Activated T-helper 1 cell treated with anti-CD3 and anti-CD28 coated beads, Interleukin-12 subunit alpha, Interleukin-12 subunit beta, Interleukin-2, Interleukin-4 antibody, amounts not matched to agents 30 ng/mL and 10 ng/mL and 1 ng/mL, durations not matched to agents 14 hours and 24 hours and 36 hours (primary cell): ENCODE measurements around the gene FIS1. TPM values are rescaled to one million over a fixed set of nuclear protein-coding genes. Genes with fewer than 3 reads are reported as not detected.

Experiments used
- DNase-seq: peaks from one replicate; pipeline ENCODE4 v3.0.0; 2021; ENCODE audit warnings: low spot score
- H3K27ac Mint-ChIP-seq: one replicate; pipeline ENCODE4 v1.8.0; 2021; ENCODE audit warnings: mild to moderate bottlenecking, mixed read lengths
- H3K27me3 Mint-ChIP-seq: one replicate; pipeline ENCODE4 v1.8.0; 2022; ENCODE audit warnings: mild to moderate bottlenecking, moderate library complexity, mixed read lengths; ENCODE audit not compliant: insufficient read depth
- H3K36me3 Mint-ChIP-seq: one replicate; pipeline ENCODE4 v1.8.0; 2021; ENCODE audit warnings: low read depth, mixed read lengths
- H3K4me1 Mint-ChIP-seq: one replicate; pipeline ENCODE4 v1.8.0; 2021; ENCODE audit warnings: low read depth, mixed read lengths
- H3K4me3 Mint-ChIP-seq: one replicate; pipeline ENCODE4 v1.8.0; 2021; ENCODE audit warnings: mild to moderate bottlenecking, moderate library complexity, mixed read lengths
- H3K9me3 Mint-ChIP-seq: one replicate; pipeline ENCODE4 v1.8.0; 2021; ENCODE audit warnings: mixed read lengths
- intact Hi-C: fragments of 100-400 bp; cut with micrococcal nuclease; formaldehyde crosslinking; loops from one replicate; pipeline ENCODE4 v1.15.1; 2024
- total RNA-seq: library from RNA; stranded (reverse); gene quantifications from 2 replicates; pipeline ENCODE4 v1.2.3, GENCODE V29; 2022

Gene FIS1
- total RNA-seq, 1 donor from 2014 or later: 138 TPM

- peaks cover 35% of the 10 kb centered on the region for H3K4me1 Mint-ChIP-seq
- H3K4me3 Mint-ChIP-seq: peak overlapping the region; percentile 99
- H3K9me3 Mint-ChIP-seq: no peaks in the 10 kb centered on the region
- intact Hi-C loops: loop anchor here (1.0 to 5.0 kb wide), 7 partner anchors 26 to 1811 kb away; partner anchors contain the start of genes BUD31, IFT22, PDAP1 and TRIM56
- peak overlapping the region; percentile 92 for H3K27ac Mint-ChIP-seq
- no peaks in the 10 kb centered on the region for H3K27me3 Mint-ChIP-seq
- DNase-seq: no peak
- H3K36me3 Mint-ChIP-seq: peaks cover 20% of the 10 kb centered on the region
Observed at GRCh38 chr7:101218236-101219125, 26.4 kb downstream of the FIS1 start.

GRCh38 chr7:101217388-101218235 lies 27.3 kb downstream of the FIS1 start, which contains the start of the genes PLOD3 and ZNHIT1:
PLOD3 (minus strand) TSS chr7:101217581; CDS start chr7:101217274, 307 bp downstream.
ZNHIT1 (plus strand) TSS chr7:101218165; CDS start chr7:101218196, 31 bp downstream.
- H3K9me3 Mint-ChIP-seq: no peaks in the 10 kb centered on the region
- peaks cover 14% of the 10 kb centered on the region for H3K36me3 Mint-ChIP-seq
- intact Hi-C loops: loop anchor here (1.0 to 5.0 kb wide), 9 partner anchors 25 to 1810 kb away; partner anchors contain the start of genes AP1S1, BUD31, IFT22 and PDAP1
- peak within 1 kb of the TSS; percentile 92 for H3K27ac Mint-ChIP-seq
- DNase-seq: peak; percentile 92
- H3K27me3 Mint-ChIP-seq: no peaks in the 10 kb centered on the region
- H3K4me3 Mint-ChIP-seq: peak within 1 kb of the TSS; percentile 99
- H3K4me1 Mint-ChIP-seq: peaks cover 35% of the 10 kb centered on the region

- peak; percentile 8 for DNase-seq
- Mint-ChIP-seq H3K27me3 (no peaks in the 10 kb centered on the region), H3K4me1 (peaks cover 35% of the 10 kb centered on the region), H3K9me3 (no peaks in the 10 kb centered on the region), H3K36me3 (peaks cover 12% of the 10 kb centered on the region), H3K4me3 (peak overlapping the region; percentile 99), H3K27ac (peak overlapping the region; percentile 92)
- intact Hi-C loops: loop anchor here (1.0 to 5.0 kb wide), 3 partner anchors 25 to 1810 kb away; partner anchors contain the start of genes AP1S1, BUD31 and PDAP1
Observed at GRCh38 chr7:101216860-101217387, 28.0 kb downstream of the FIS1 start.

- H3K4me1 Mint-ChIP-seq: peaks cover 35% of the 10 kb centered on the region
- H3K36me3 Mint-ChIP-seq: peaks cover 12% of the 10 kb centered on the region
- H3K9me3 Mint-ChIP-seq: no peaks in the 10 kb centered on the region
Observed at GRCh38 chr7:101216001-101216859, 28.7 kb downstream of the FIS1 start.

GRCh38 chr7:101212014-101212413 lies 32.9 kb downstream of the FIS1 start:
- H3K4me1 Mint-ChIP-seq: peaks cover 8% of the 10 kb centered on the region
- intact Hi-C loops: no loop called here
- peaks cover 21% of the 10 kb centered on the region for H3K36me3 Mint-ChIP-seq
- no peaks in the 10 kb centered on the region for H3K27me3 Mint-ChIP-seq
- H3K27ac Mint-ChIP-seq: no peak overlapping the region
- DNase-seq: no peak
- no peaks in the 10 kb centered on the region for H3K9me3 Mint-ChIP-seq
- H3K4me3 Mint-ChIP-seq: no peak overlapping the region

More at GRCh38 chr7:101216001-101216859, 28.7 kb downstream of the FIS1 start:
- Mint-ChIP-seq H3K27me3 (no peaks in the 10 kb centered on the region), H3K4me3 (peak overlapping the region; percentile 99), H3K27ac (peak overlapping the region; percentile 78)
- intact Hi-C loops: loop anchor here (5.0 kb wide), 1 partner anchor 1809 kb away; the partner anchor contains the start of genes BUD31 and PDAP1
- no peak for DNase-seq

- Mint-ChIP-seq H3K27me3 (no peaks in the 10 kb centered on the region), H3K4me1 (peaks cover 4% of the 10 kb centered on the region), H3K4me3 (no peak overlapping the region), H3K27ac (no peak overlapping the region), H3K36me3 (peaks cover 20% of the 10 kb centered on the region), H3K9me3 (no peaks in the 10 kb centered on the region)
- intact Hi-C loops: no loop called here
- no peak for DNase-seq
Observed at GRCh38 chr7:101211501-101211900, 33.4 kb downstream of the FIS1 start.

GRCh38 chr7:101210143-101210542 lies 34.7 kb downstream of the FIS1 start:
- no peaks in the 10 kb centered on the region for H3K4me1 Mint-ChIP-seq
- intact Hi-C loops: no loop called here
- no peaks in the 10 kb centered on the region for H3K9me3 Mint-ChIP-seq
- no peak overlapping the region for H3K27ac Mint-ChIP-seq
- no peak overlapping the region for H3K4me3 Mint-ChIP-seq
- no peak for DNase-seq
- H3K36me3 Mint-ChIP-seq: peaks cover 13% of the 10 kb centered on the region
- H3K27me3 Mint-ChIP-seq: no peaks in the 10 kb centered on the region

- H3K27ac Mint-ChIP-seq: no peak overlapping the region
- no peak overlapping the region for H3K4me3 Mint-ChIP-seq
- H3K27me3 Mint-ChIP-seq: peaks cover under 1% of the 10 kb centered on the region
- H3K36me3 Mint-ChIP-seq: peaks cover 9% of the 10 kb centered on the region
- H3K4me1 Mint-ChIP-seq: peaks cover 6% of the 10 kb centered on the region
- no peaks in the 10 kb centered on the region for H3K9me3 Mint-ChIP-seq
- intact Hi-C loops: no loop called here
- no peak for DNase-seq
Observed at GRCh38 chr7:101208794-101209193, 36.1 kb downstream of the FIS1 start.

- Mint-ChIP-seq H3K36me3 (peaks cover 9% of the 10 kb centered on the region), H3K27ac (no peak overlapping the region), H3K4me3 (no peak overlapping the region), H3K4me1 (peaks cover 8% of the 10 kb centered on the region), H3K27me3 (peaks cover 9% of the 10 kb centered on the region), H3K9me3 (no peaks in the 10 kb centered on the region)
- intact Hi-C loops: no loop called here
- DNase-seq: no peak
Observed at GRCh38 chr7:101207459-101207858, 37.4 kb downstream of the FIS1 start.

- H3K4me1 Mint-ChIP-seq: peaks cover 8% of the 10 kb centered on the region
Observed at GRCh38 chr7:101206665-101207042, 38.2 kb downstream of the FIS1 start.

GRCh38 chr7:101205901-101206664 lies 38.8 kb downstream of the FIS1 start:
- Mint-ChIP-seq H3K4me1 (peaks cover 8% of the 10 kb centered on the region), H3K9me3 (no peaks in the 10 kb centered on the region), H3K36me3 (peaks cover 9% of the 10 kb centered on the region), H3K27ac (no peak overlapping the region), H3K27me3 (peaks cover 13% of the 10 kb centered on the region), H3K4me3 (no peak overlapping the region)
- intact Hi-C loops: no loop called here
- DNase-seq: no peak

More at GRCh38 chr7:101206665-101207042, 38.2 kb downstream of the FIS1 start:
- Mint-ChIP-seq H3K4me3 (no peak overlapping the region), H3K27ac (no peak overlapping the region), H3K27me3 (peaks cover 10% of the 10 kb centered on the region), H3K36me3 (peaks cover 9% of the 10 kb centered on the region), H3K9me3 (no peaks in the 10 kb centered on the region)
- intact Hi-C loops: no loop called here
- DNase-seq: no peak
